Natural killer cell treated with Interleukin-12 subunit alpha and Interleukin-12 subunit beta and Interleukin-15 and Interleukin-18, amount 100 ng/mL, for 72 hours (primary cell): ENCODE results near the gene ZDHHC5. TPM values are rescaled to one million over a fixed set of nuclear protein-coding genes. Genes with fewer than 3 reads are reported as not detected.

Source experiments
- ATAC-seq, 2 donors: fragments of 150-1000 bp; cut with Tn5 transposase in 1 of 2; sonication (Bioruptor Pico), chemical (Tn5 transposase) in 1 of 2; 2 replicates each; pipeline ENCODE4 v1.10.0; 2021
- DNase-seq: peaks from one replicate; pipeline ENCODE4 v3.0.0; 2022; ENCODE audit warnings: low spot score
- H3K27ac Mint-ChIP-seq, 2 donors: 1 replicate in 1 of 2; 2 replicates in 1 of 2; pipeline ENCODE4 v1.8.0; 2022; ENCODE audit warnings: mixed read lengths in 2 of 2, mild to moderate bottlenecking in 1 of 2, moderate library complexity in 1 of 2
- H3K27me3 Mint-ChIP-seq, 2 donors: 1 replicate in 1 of 2; 2 replicates in 1 of 2; pipeline ENCODE4 v1.8.0; 2022; ENCODE audit warnings: mixed read lengths in 2 of 2
- H3K36me3 Mint-ChIP-seq: one replicate; pipeline ENCODE4 v1.8.0; 2022; ENCODE audit warnings: mixed read lengths
- H3K4me1 Mint-ChIP-seq, 2 donors: 1 replicate in 1 of 2; 2 replicates in 1 of 2; pipeline ENCODE4 v1.8.0; 2022; ENCODE audit warnings: low read depth in 2 of 2, mixed read lengths in 2 of 2, mild to moderate bottlenecking in 1 of 2
- H3K4me3 Mint-ChIP-seq: one replicate; pipeline ENCODE4 v1.8.0; 2022; ENCODE audit warnings: mixed read lengths
- H3K9me3 Mint-ChIP-seq: 2 replicates; pipeline ENCODE4 v1.8.0; 2022; ENCODE audit warnings: mixed read lengths
- total RNA-seq, 2 donors: library from RNA; stranded (reverse); gene quantifications; one replicate each; pipeline ENCODE4 v1.2.3, GENCODE V29; 2022

The ZDHHC5 gene
- total RNA-seq, 2 donors from 2014 or later = 66.2 to 91.9 TPM

DNA sequence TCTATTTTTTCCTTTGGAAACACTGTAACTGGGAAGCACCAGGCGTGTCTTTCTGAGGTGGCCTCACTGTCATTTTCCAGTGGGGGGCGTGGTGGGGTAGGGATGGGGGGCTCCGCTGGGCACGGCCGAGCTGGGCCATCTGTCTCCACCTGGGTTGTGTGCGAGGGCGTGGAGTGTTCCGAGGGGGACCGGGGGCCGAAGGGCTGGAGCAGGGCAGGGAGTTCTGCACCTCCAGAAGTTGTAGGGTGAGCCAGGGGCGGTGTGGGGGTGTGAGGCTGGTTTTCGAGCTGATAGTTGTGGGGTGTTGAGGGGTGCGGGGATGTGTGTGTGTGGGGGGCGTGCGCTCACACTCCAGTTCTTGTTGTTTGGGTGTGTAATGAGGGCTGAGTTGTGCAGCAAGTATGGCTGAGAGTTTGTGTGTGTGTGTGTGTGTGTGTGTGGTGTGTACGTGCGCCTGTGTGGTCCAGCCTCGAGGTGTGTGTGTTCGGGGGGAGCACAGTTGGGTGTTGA, 29.0 kb upstream of the ZDHHC5 start:
- ATAC-seq (peak; percentile 25 to 45), DNase-seq (no peak)
- Mint-ChIP-seq H3K9me3 (no peaks in the 10 kb centered on the region), H3K27me3 (peaks cover 24 to 31% of the 10 kb centered on the region in 2 donors), H3K27ac (peak overlapping the region in 1 of 2 donors; percentile 76), H3K4me1 (peaks cover 14 to 15% of the 10 kb centered on the region in 2 donors), H3K36me3 (no peaks in the 10 kb centered on the region), H3K4me3 (peak overlapping the region; percentile 85)

GRCh38 chr11:57639321-57640067, 28.4 kb upstream of the ZDHHC5 start:
- no peak for ATAC-seq
- Mint-ChIP-seq H3K4me1 (peaks cover 14 to 15% of the 10 kb centered on the region in 2 donors), H3K36me3 (no peaks in the 10 kb centered on the region), H3K9me3 (no peaks in the 10 kb centered on the region), H3K4me3 (peak overlapping the region; percentile 85), H3K27ac (no peak overlapping the region), H3K27me3 (peaks cover 20 to 28% of the 10 kb centered on the region in 2 donors)
- no peak for DNase-seq

- no peaks in the 10 kb centered on the region for H3K9me3 Mint-ChIP-seq
- H3K27ac Mint-ChIP-seq = no peak overlapping the region
- peaks cover 14 to 19% of the 10 kb centered on the region in 2 donors for H3K4me1 Mint-ChIP-seq
- DNase-seq = no peak
- no peak overlapping the region for H3K4me3 Mint-ChIP-seq
- H3K36me3 Mint-ChIP-seq = no peaks in the 10 kb centered on the region
- peaks cover 14 to 23% of the 10 kb centered on the region in 2 donors for H3K27me3 Mint-ChIP-seq
- ATAC-seq = no peak
These were observed 27.7 kb upstream of the ZDHHC5 start for GRCh38 chr11:57640068-57640800.

- H3K36me3 Mint-ChIP-seq = no peaks in the 10 kb centered on the region
- H3K27me3 Mint-ChIP-seq = peaks cover 20 to 29% of the 10 kb centered on the region in 2 donors
- no peak overlapping the region for H3K4me3 Mint-ChIP-seq
- no peak overlapping the region for H3K27ac Mint-ChIP-seq
- ATAC-seq (no peak), DNase-seq (no peak)
- no peaks in the 10 kb centered on the region for H3K9me3 Mint-ChIP-seq
- H3K4me1 Mint-ChIP-seq = peaks cover 18 to 22% of the 10 kb centered on the region in 2 donors
These were observed 26.7 kb upstream of the ZDHHC5 start for GRCh38 chr11:57641011-57641807.

GRCh38 chr11:57643802-57644201, 24.1 kb upstream of the ZDHHC5 start:
- Mint-ChIP-seq H3K4me3 (no peak overlapping the region), H3K27ac (no peak overlapping the region), H3K27me3 (peaks cover 35 to 39% of the 10 kb centered on the region in 2 donors), H3K4me1 (peaks cover 13 to 29% of the 10 kb centered on the region in 2 donors), H3K9me3 (no peaks in the 10 kb centered on the region), H3K36me3 (no peaks in the 10 kb centered on the region)
- no peak for DNase-seq
- ATAC-seq = no peak

DNA sequence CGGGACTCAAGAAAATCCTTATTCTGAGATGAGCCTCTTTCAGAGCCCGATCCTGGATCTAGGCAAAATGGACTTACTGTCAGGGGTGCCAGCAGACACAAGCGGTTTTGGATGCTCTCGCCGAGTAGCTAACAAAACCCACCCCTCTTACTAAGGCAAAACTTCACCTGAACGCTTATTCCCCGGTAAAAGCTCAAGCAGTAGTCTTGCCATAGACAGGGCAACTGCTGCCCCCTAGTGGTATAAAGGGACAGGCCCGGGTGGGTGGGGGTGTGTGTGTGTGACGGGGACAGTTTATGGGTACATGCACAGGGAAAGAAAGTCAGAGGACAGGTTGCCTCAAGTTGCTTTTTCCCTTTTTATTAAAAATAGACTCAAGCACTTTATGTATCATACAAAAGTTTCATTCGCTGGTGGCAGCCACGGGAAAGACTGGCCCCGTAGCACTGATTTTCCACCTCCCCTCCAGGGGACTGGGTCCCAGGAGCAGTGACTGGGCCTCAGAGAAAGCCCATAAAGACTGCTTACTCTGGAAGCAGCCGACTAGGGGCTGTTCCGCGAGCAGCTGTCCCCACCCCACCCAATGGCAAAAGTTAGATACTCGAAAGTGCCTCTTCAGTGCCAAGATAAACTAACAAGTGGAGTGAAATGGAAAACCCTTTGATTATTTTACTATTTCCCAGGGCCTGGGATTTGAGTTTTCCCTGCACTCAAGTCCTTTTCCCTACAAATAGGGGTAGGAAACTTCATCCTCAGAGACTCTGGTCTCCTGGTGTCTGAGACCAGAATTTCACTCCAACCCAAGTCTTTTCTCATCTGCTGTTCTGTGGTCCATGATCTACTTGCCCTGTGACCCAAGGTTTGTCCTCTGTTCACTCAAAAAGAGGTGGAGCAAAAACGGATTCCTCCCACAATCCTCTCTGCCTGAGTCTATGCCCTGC, 22.9 kb upstream of the ZDHHC5 start:
- Mint-ChIP-seq H3K36me3 (no peaks in the 10 kb centered on the region), H3K27me3 (peaks cover 38 to 42% of the 10 kb centered on the region in 2 donors), H3K27ac (no peak overlapping the region), H3K9me3 (no peaks in the 10 kb centered on the region), H3K4me1 (peaks cover 22 to 37% of the 10 kb centered on the region in 2 donors), H3K4me3 (no peak overlapping the region)
- DNase-seq (peak; percentile 81), ATAC-seq (peak; percentile 79 to 85)

DNA sequence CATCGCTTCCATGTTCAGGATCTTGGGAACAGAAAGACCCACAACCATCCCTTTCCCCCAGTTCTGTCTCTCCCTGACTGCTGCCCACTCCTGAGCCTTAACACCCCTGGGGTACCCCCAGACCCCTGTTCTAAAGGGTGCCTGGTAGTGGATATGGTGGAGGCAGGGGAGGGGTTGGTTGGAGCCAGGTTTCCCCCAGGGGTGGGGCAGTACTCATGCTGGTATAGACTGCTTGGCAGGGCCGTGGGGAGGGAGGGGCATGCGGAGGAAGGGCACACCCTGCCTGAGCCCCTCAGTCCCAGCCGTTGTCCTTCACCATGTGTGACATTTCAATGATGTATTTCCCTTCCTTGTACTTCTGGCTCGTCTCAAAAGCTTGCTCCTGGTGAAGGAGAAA, 22.2 kb upstream of the ZDHHC5 start:
- no peak for ATAC-seq
- Mint-ChIP-seq H3K4me1 (peaks cover 24 to 41% of the 10 kb centered on the region in 2 donors), H3K27ac (no peak overlapping the region), H3K27me3 (peaks cover 38 to 42% of the 10 kb centered on the region in 2 donors), H3K4me3 (no peak overlapping the region), H3K36me3 (no peaks in the 10 kb centered on the region), H3K9me3 (no peaks in the 10 kb centered on the region)
- DNase-seq = no peak

- DNase-seq = no peak
- Mint-ChIP-seq H3K27me3 (peaks cover 38 to 42% of the 10 kb centered on the region in 2 donors), H3K27ac (no peak overlapping the region), H3K36me3 (no peaks in the 10 kb centered on the region), H3K9me3 (no peaks in the 10 kb centered on the region), H3K4me3 (no peak overlapping the region), H3K4me1 (peaks cover 24 to 41% of the 10 kb centered on the region in 2 donors)
- no peak for ATAC-seq
These were observed 21.6 kb upstream of the ZDHHC5 start for GRCh38 chr11:57646194-57646798.

- ATAC-seq = no peak
- Mint-ChIP-seq H3K4me3 (no peak overlapping the region), H3K27ac (no peak overlapping the region), H3K36me3 (no peaks in the 10 kb centered on the region), H3K9me3 (no peaks in the 10 kb centered on the region), H3K27me3 (peaks cover 38 to 42% of the 10 kb centered on the region in 2 donors), H3K4me1 (peaks cover 24 to 41% of the 10 kb centered on the region in 2 donors)
- no peak for DNase-seq
These were observed 21.1 kb upstream of the ZDHHC5 start for GRCh38 chr11:57646799-57647303.

DNA sequence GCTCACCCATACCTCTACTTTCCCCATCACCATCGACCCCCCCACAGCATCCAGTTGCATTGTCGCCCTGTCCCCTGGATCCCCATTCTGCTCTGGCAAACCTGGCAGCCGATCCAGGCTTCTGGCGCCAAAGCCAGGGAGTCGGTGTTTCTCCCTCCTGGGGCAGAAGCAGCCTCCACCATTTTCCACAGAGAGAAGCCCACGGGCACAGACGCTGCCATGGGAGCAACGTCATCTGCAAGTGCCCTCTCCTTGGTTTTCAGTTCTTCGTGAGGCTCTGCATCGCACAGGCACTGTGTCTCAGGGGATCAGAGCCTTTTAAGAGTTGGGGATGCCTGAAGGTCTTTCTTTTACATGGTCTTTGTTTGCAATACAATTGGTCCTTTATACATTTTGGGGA, 20.5 kb upstream of the ZDHHC5 start:
- no peak overlapping the region for H3K27ac Mint-ChIP-seq
- H3K4me3 Mint-ChIP-seq = no peak overlapping the region
- DNase-seq = no peak
- H3K9me3 Mint-ChIP-seq = no peaks in the 10 kb centered on the region
- ATAC-seq = no peak
- H3K36me3 Mint-ChIP-seq = no peaks in the 10 kb centered on the region
- H3K4me1 Mint-ChIP-seq = peaks cover 24 to 41% of the 10 kb centered on the region in 2 donors
- H3K27me3 Mint-ChIP-seq = peaks cover 38 to 42% of the 10 kb centered on the region in 2 donors

DNA sequence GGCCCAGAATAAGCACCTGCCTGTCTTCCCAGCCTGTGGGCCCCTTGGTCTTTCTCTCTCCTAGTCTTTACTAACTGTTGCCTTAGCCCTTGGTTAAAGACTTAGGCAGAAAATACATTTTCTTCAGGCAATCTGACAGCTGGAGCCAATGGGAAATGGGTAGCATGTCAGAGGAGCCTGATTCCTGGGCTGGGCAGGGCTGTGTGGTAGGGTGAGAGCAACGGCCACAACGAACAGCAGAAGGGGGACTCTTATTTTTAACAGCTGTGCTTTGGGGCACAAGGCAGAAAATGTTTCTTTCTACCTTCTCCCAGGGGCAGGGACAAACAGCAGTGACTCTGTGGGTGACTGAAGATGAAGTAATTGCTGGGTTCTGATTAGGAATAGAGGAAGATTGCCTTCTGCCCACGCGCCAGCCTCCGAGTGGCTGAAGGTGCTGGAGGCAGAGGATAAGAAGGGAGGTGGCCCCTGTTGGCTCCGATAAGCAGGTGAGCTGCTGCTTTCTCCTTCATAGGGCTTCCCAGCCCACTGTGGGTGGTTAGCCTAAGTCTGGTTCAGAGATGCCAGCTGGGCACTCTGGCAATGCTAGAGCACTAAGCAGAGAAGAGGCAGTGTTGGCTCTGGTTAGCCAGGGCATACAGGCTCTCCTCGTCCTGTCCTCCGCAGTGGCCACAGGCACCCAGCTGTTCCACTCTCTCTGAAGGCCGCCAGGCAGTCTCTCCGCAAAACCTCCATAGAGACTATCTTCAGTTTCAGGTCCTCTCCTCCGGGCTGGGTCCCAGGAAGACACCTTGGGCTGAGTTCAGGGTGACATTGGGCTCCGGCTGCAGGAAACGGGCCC, 19.7 kb upstream of the ZDHHC5 start:
- Mint-ChIP-seq H3K4me3 (peak overlapping the region; percentile 82), H3K27ac (no peak overlapping the region), H3K36me3 (no peaks in the 10 kb centered on the region), H3K27me3 (peaks cover 37 to 42% of the 10 kb centered on the region in 2 donors), H3K4me1 (peaks cover 28 to 45% of the 10 kb centered on the region in 2 donors), H3K9me3 (no peaks in the 10 kb centered on the region)
- ATAC-seq (no peak), DNase-seq (no peak)
